Esophagus (tissue), 2 donors: ENCODE data around the gene MT2A. TPM values are rescaled to one million over a fixed set of nuclear protein-coding genes. Genes with fewer than 3 reads are reported as not detected.

Experiments used
- H3K27ac ChIP-seq, 2 donors: one replicate each; pipeline ENCODE4 v1.5.1; 2013; ENCODE audit warnings: low read depth in 2 of 2, mild to moderate bottlenecking in 2 of 2, inconsistent platforms in 1 of 2, low read length in 1 of 2, moderate library complexity in 1 of 2
- H3K27me3 ChIP-seq, 2 donors: one replicate each; pipeline ENCODE4 v1.6.1; 2013; ENCODE audit warnings: low read length in 2 of 2, control low read depth in 1 of 2, mild to moderate bottlenecking in 1 of 2; ENCODE audit not compliant: insufficient read depth in 2 of 2, control insufficient read depth in 1 of 2
- H3K36me3 ChIP-seq, 2 donors: one replicate each; pipeline ENCODE4 v1.6.1; 2013; ENCODE audit warnings: low read length in 1 of 2; ENCODE audit not compliant: control insufficient read depth in 2 of 2, insufficient read depth in 2 of 2
- H3K4me1 ChIP-seq, 2 donors: one replicate each; pipeline ENCODE4 v1.6.1; 2013; ENCODE audit warnings: low read length in 1 of 2; ENCODE audit not compliant: control insufficient read depth in 2 of 2, insufficient read depth in 2 of 2
- H3K4me3 ChIP-seq, 2 donors: one replicate each; pipeline ENCODE4 v1.5.1; 2013; ENCODE audit warnings: low read length in 2 of 2, mild to moderate bottlenecking in 2 of 2, low read depth in 1 of 2, moderate library complexity in 1 of 2
- H3K9me3 ChIP-seq, 2 donors: one replicate each; pipeline ENCODE4 v1.6.1; 2013; ENCODE audit warnings: mild to moderate bottlenecking in 2 of 2, low read depth in 1 of 2, low read length in 1 of 2, moderate library complexity in 1 of 2; ENCODE audit not compliant: control insufficient read depth in 2 of 2, insufficient read depth in 1 of 2
- WGBS, 2 donors: extraction: QIAGEN DNeasy Blood & Tissue Kit; methylation state at CpG; one replicate each; pipeline ENCODE4 v1.1.7; 2013; 5-methylcytosine and 5-hydroxymethylcytosine counted together
- polyA plus RNA-seq, 2 donors: library from polyadenylated mRNA; stranded (reverse); fragments of 200-250 nt; gene quantifications; one replicate each; pipeline ENCODE4 v1.2.3, GENCODE V29; 2013
- donor health status: healthy with polysubstance abuse.
- donor health status: Bipolar disorder and iron deficiency.

MT2A gene
- polyA plus RNA-seq, 2 donors, result 264 to 473 TPM

GRCh38 chr16:56633535-56633934 lies 25.2 kb downstream of the MT2A start:
- no peak overlapping the region for H3K27ac ChIP-seq
- H3K4me1 ChIP-seq, result peaks cover 5 to 19% of the 10 kb centered on the region in 2 donors
- no peaks in the 10 kb centered on the region for H3K9me3 ChIP-seq
- H3K4me3 ChIP-seq, result no peak overlapping the region
- H3K36me3 ChIP-seq, result no peaks in the 10 kb centered on the region
- 56 to 57% methylated on average over 7 of the region's 7 CpGs for WGBS, 2 donors
- peaks cover 0 to 3% of the 10 kb centered on the region in 2 donors for H3K27me3 ChIP-seq

- 45 to 52% methylated on average over 47 of the region's 47 CpGs for WGBS, 2 donors
- peaks cover 3% of the 10 kb centered on the region in 2 donors for H3K27me3 ChIP-seq
- H3K36me3 ChIP-seq, result no peaks in the 10 kb centered on the region
- H3K4me1 ChIP-seq, result peaks cover 5 to 19% of the 10 kb centered on the region in 2 donors
- H3K9me3 ChIP-seq, result no peaks in the 10 kb centered on the region
- H3K27ac ChIP-seq, result no peak overlapping the region
- H3K4me3 ChIP-seq, result no peak overlapping the region
Observed at GRCh38 chr16:56634715-56635440, 26.5 kb downstream of the MT2A start.

- 27 to 41% methylated on average over 26 to 40 of the region's 40 CpGs for WGBS, 2 donors
- Histone ChIP-seq H3K4me3 (no peak overlapping the region), H3K27me3 (peaks cover 3% of the 10 kb centered on the region in 2 donors), H3K4me1 (peaks cover 5 to 19% of the 10 kb centered on the region in 2 donors), H3K27ac (no peak overlapping the region), H3K9me3 (no peaks in the 10 kb centered on the region), H3K36me3 (no peaks in the 10 kb centered on the region)
Observed at GRCh38 chr16:56635441-56635967, 27.1 kb downstream of the MT2A start.

- WGBS, 2 donors, result 65 to 68% methylated on average over 9 of the region's 9 CpGs
- peaks cover 5 to 17% of the 10 kb centered on the region in 2 donors for H3K4me1 ChIP-seq
- no peaks in the 10 kb centered on the region for H3K36me3 ChIP-seq
- H3K27ac ChIP-seq, result no peak overlapping the region
- H3K4me3 ChIP-seq, result no peak overlapping the region
- H3K27me3 ChIP-seq, result peaks cover 3% of the 10 kb centered on the region in 2 donors
- H3K9me3 ChIP-seq, result no peaks in the 10 kb centered on the region
Observed at GRCh38 chr16:56636616-56637413, 28.4 kb downstream of the MT2A start.

- no peak within 1 kb of the TSS for H3K27ac ChIP-seq
- no peaks in the 10 kb centered on the region for H3K9me3 ChIP-seq
- H3K4me3 ChIP-seq, result peak within 1 kb of the TSS; percentile 7 to 39
- H3K4me1 ChIP-seq, result peaks cover 0 to 11% of the 10 kb centered on the region in 2 donors
- peaks cover 3% of the 10 kb centered on the region in 2 donors for H3K27me3 ChIP-seq
- H3K36me3 ChIP-seq, result no peaks in the 10 kb centered on the region
- 15 to 19% methylated on average over 49 to 68 of the region's 68 CpGs for WGBS, 2 donors
Observed at GRCh38 chr16:56637814-56638750, 29.7 kb downstream of the MT2A start, which contains the start of gene MT1A. Gene MT1A, plus strand, starts transcription at chr16:56638666. Its CDS starts 73 bp downstream, at chr16:56638739.

GRCh38 chr16:56639045-56639444 lies 30.7 kb downstream of the MT2A start:
- 60 to 68% methylated on average over 1 of the region's 1 CpG for WGBS, 2 donors
- H3K27ac ChIP-seq, result no peak overlapping the region
- H3K27me3 ChIP-seq, result peaks cover 3% of the 10 kb centered on the region in 2 donors
- H3K4me3 ChIP-seq, result no peak overlapping the region
- peaks cover 0 to 19% of the 10 kb centered on the region in 2 donors for H3K4me1 ChIP-seq
- H3K36me3 ChIP-seq, result no peaks in the 10 kb centered on the region
- no peaks in the 10 kb centered on the region for H3K9me3 ChIP-seq

- WGBS, 2 donors, result 85 to 87% methylated on average over 1 of the region's 1 CpG
- Histone ChIP-seq H3K9me3 (no peaks in the 10 kb centered on the region), H3K4me1 (peaks cover 0 to 17% of the 10 kb centered on the region in 2 donors), H3K27ac (no peak overlapping the region), H3K27me3 (peaks cover 3% of the 10 kb centered on the region in 2 donors), H3K36me3 (no peaks in the 10 kb centered on the region), H3K4me3 (no peak overlapping the region)
Observed at GRCh38 chr16:56640076-56640475, 31.7 kb downstream of the MT2A start.

- peaks cover 0 to 15% of the 10 kb centered on the region in 2 donors for H3K4me1 ChIP-seq
- no peaks in the 10 kb centered on the region for H3K9me3 ChIP-seq
- no peak overlapping the region for H3K4me3 ChIP-seq
- no peak overlapping the region for H3K27ac ChIP-seq
- WGBS, 2 donors, result 86 to 93% methylated on average over 2 of the region's 2 CpGs
- peaks cover 0 to 3% of the 10 kb centered on the region in 2 donors for H3K27me3 ChIP-seq
- H3K36me3 ChIP-seq, result no peaks in the 10 kb centered on the region
Observed at GRCh38 chr16:56641166-56641565, 32.8 kb downstream of the MT2A start.
